HG03039 (cell line): ENCODE data around the gene MUC5B.
"Not testable (repeated sequence)": the region's sequence is repeated elsewhere in the genome, so short reads cannot be mapped to it uniquely, and the experiment has no call there.

Source experiments
- ATAC-seq: cut with Tn5 transposase; IDR thresholded peaks from one replicate; pipeline ENCODE4 v1.9.1; 2021; ENCODE audit warnings: mild to moderate bottlenecking, moderate library complexity; ENCODE audit not compliant: unreplicated experiment

The MUC5B gene

GRCh38 chr11:1244557-1244956 is 21.7 kb downstream of the MUC5B start:
- ATAC-seq = not testable (repeated sequence)

GRCh38 chr11:1245717-1246116 is 22.9 kb downstream of the MUC5B start:
- ATAC-seq = not testable (repeated sequence)

GRCh38 chr11:1246301-1246700 is 23.4 kb downstream of the MUC5B start:
- not testable (repeated sequence) for ATAC-seq

- not testable (repeated sequence) for ATAC-seq
Observed at GRCh38 chr11:1247026-1247425, 24.2 kb downstream of the MUC5B start.

GRCh38 chr11:1248951-1249350 is 26.1 kb downstream of the MUC5B start:
- ATAC-seq = not testable (repeated sequence)

GRCh38 chr11:1250411-1250810 is 27.5 kb downstream of the MUC5B start:
- ATAC-seq = not testable (repeated sequence)

GRCh38 chr11:1251236-1251770 is 28.4 kb downstream of the MUC5B start:
- no peak for ATAC-seq

GRCh38 chr11:1252371-1253102 is 29.7 kb downstream of the MUC5B start:
- no peak for ATAC-seq

- ATAC-seq = no peak
Observed at GRCh38 chr11:1253103-1253485, 30.2 kb downstream of the MUC5B start.

- ATAC-seq = no peak
Observed at GRCh38 chr11:1254086-1254648, 31.3 kb downstream of the MUC5B start.

GRCh38 chr11:1254733-1255132 is 31.9 kb downstream of the MUC5B start:
- ATAC-seq = no peak

GRCh38 chr11:1255151-1255550 is 32.3 kb downstream of the MUC5B start:
- ATAC-seq = no peak

- no peak for ATAC-seq
Observed at GRCh38 chr11:1256257-1257045, 33.6 kb downstream of the MUC5B start.

- ATAC-seq = no peak
Observed at GRCh38 chr11:1257366-1257765, 34.5 kb downstream of the MUC5B start.

- no peak for ATAC-seq
Observed at GRCh38 chr11:1257916-1258315, 35.0 kb downstream of the MUC5B start.

- ATAC-seq = no peak
Observed at GRCh38 chr11:1258401-1259075, 35.7 kb downstream of the MUC5B start.

- ATAC-seq = no peak
Observed at GRCh38 chr11:1259076-1259461, 36.2 kb downstream of the MUC5B start.

GRCh38 chr11:1259561-1259960 is 36.7 kb downstream of the MUC5B start:
- ATAC-seq = no peak

- no peak for ATAC-seq
Observed at GRCh38 chr11:1260023-1260501, 37.2 kb downstream of the MUC5B start.

GRCh38 chr11:1260620-1261019 is 37.8 kb downstream of the MUC5B start:
- ATAC-seq = no peak
